Adrenal gland (tissue), 12 donors: ENCODE results near the gene TBC1D19. TPM values are rescaled to one million over a fixed set of nuclear protein-coding genes. Genes with fewer than 3 reads are reported as not detected.

Source experiments
- DNase-seq, 7 donors: peaks; one replicate each; pipeline ENCODE4 v3.0.0-alpha.2; 2019 to 2020
- H3K27ac ChIP-seq, 5 donors: fragments of 200-600 bp; sonication (generic) in 4 of 5; 1 replicate in 3 of 5; 2 replicates in 2 of 5; pipeline versions ENCODE4 v1.5.1 to v1.8.0; 2016 to 2020; ENCODE audit warnings: mild to moderate bottlenecking in 1 of 5
- H3K27me3 ChIP-seq: fragments of 200-600 bp; 2 replicates; pipeline ENCODE4 v1.8.0; 2021
- H3K36me3 ChIP-seq, 2 donors: fragments of 200-600 bp; replicated peaks in 1 of 2; 1 replicate in 1 of 2; 2 replicates in 1 of 2; pipeline versions ENCODE4 v1.5.1 to v1.8.0; 2018 to 2022
- H3K4me1 ChIP-seq, 2 donors: fragments of 200-600 bp; replicated peaks in 1 of 2; 1 replicate in 1 of 2; 2 replicates in 1 of 2; pipeline versions ENCODE4 v1.5.1 to v1.8.0; 2018 to 2021
- H3K4me3 ChIP-seq, 4 donors: fragments of 200-600 bp; sonication (generic) in 3 of 4; one replicate each; pipeline ENCODE4 v1.5.1; 2016 to 2018
- H3K9me3 ChIP-seq, 3 donors: fragments of 200-600 bp; sonication (generic) in 1 of 3; replicated peaks in 1 of 3; 1 replicate in 2 of 3; 2 replicates in 1 of 3; pipeline versions ENCODE4 v1.5.1 to v1.8.0; 2016 to 2021
- CTCF ChIP-seq, 6 experiments: fragments of 450-650 bp in 4 of 6; fragments of 200-600 bp in 2 of 6; sonication (generic) in 1 of 6; IDR thresholded peaks; 1 replicate in 5 of 6; 2 replicates in 1 of 6; pipeline versions ENCODE4 v1.5.1 to v1.8.0; 2016 to 2021; ENCODE audit warnings: antibody characterized with exemption in 6 of 6, mild to moderate bottlenecking in 2 of 6, moderate library complexity in 1 of 6
- POLR2A ChIP-seq, 2 donors: fragments of 450-650 bp; IDR thresholded peaks; one replicate each; pipeline ENCODE4 v1.6.1; 2017; ENCODE audit warnings: antibody characterized with exemption in 2 of 2, mild to moderate bottlenecking in 2 of 2, moderate library complexity in 1 of 2
- WGBS, 4 donors: extraction: QIAGEN DNeasy Blood & Tissue Kit in 2 of 4; methylation state at CpG; one replicate each; pipeline versions ENCODE4 v1.1.5 to v1.1.7; 2013 to 2017; 5-methylcytosine and 5-hydroxymethylcytosine counted together
- intact Hi-C, 2 donors: fragments of 100-400 bp; cut with DNase I; formaldehyde crosslinking; loops; one replicate each; pipeline versions ENCODE4 v1.14.1 to v1.15.0; 2022 to 2023
- polyA plus RNA-seq, 3 donors: library from polyadenylated mRNA; stranded (reverse); fragments of 200-250 nt in 2 of 3; fragments of 350-450 nt in 1 of 3; fragmentation: Illumina TruSeq in 1 of 3; extraction: RNeasy Lipid Tissue Mini Kit (QIAGEN cat#74804) in 1 of 3; gene quantifications; one replicate each; pipeline ENCODE4 v1.2.3, GENCODE V29; 2013 to 2014
- total RNA-seq, 9 donors: library from RNA; depleted of rRNA in 4 of 9; stranded (reverse); fragments of >200 nt in 4 of 9; fragments of 120-200 nt in 1 of 9; fragmentation: NEBNext Ultra II Directional in 1 of 9; extraction: Animal tissue kit (Norgen Biotek cat#: 25700) in 1 of 9; gene quantifications; one replicate each; pipeline versions ENCODE4 v1.1.0 to v1.2.4, GENCODE V29; 2013 to 2023
- donor health status: healthy with polysubstance abuse.
- donor health status: Bipolar disorder and iron deficiency.
- donor health status: DM: yes; HTN: yes; CAD: no.
- donor health status: DM: no; HTN: no; CAD: no.
- donor health status: DM: no; HTN: no; CAD: no.
- donor health status: DM: yes; HTN: yes; CAD: no.

TBC1D19 gene
- total and polyA plus RNA-seq, 12 donors = 3.5 to 37.0 (median 14.4) TPM

- Histone ChIP-seq H3K4me1 (no peaks in the 10 kb centered on the region), H3K4me3 (no peak overlapping the region), H3K9me3 (no peaks in the 10 kb centered on the region), H3K36me3 (no peaks in the 10 kb centered on the region), H3K27ac (no peak overlapping the region), H3K27me3 (no peaks in the 10 kb centered on the region)
- no peak for TF ChIP-seq CTCF (IDR thresholded peaks at IDR 0.05)
- no peak for TF ChIP-seq POLR2A (IDR thresholded peaks at IDR 0.05)
- intact Hi-C loops = no loop called here
- DNase-seq = no peak
- WGBS, 4 donors = 95 to 100% (median 100%) methylated on average over 1 of the region's 1 CpG; no CpG with 5 or more reads in 1 of the 4 donors
Observed at GRCh38 chr4:26780539-26780938, 196.7 kb downstream of the TBC1D19 start.

- Histone ChIP-seq H3K4me1 (peaks cover 0 to 2% of the 10 kb centered on the region in 2 donors), H3K36me3 (no peaks in the 10 kb centered on the region), H3K4me3 (no peak overlapping the region), H3K27me3 (no peaks in the 10 kb centered on the region), H3K9me3 (no peaks in the 10 kb centered on the region), H3K27ac (no peak overlapping the region)
- no peak for DNase-seq
- WGBS, 4 donors = 58 to 68% (median 64%) methylated on average over 3 of the region's 3 CpGs
- intact Hi-C loops = no loop called here
- TF ChIP-seq POLR2A (IDR thresholded peaks at IDR 0.05) (no peak), CTCF (IDR thresholded peaks at IDR 0.05) (no peak)
Observed at GRCh38 chr4:26782168-26782829, 198.4 kb downstream of the TBC1D19 start.

GRCh38 chr4:26782830-26783202 lies 198.9 kb downstream of the TBC1D19 start:
- Histone ChIP-seq H3K4me3 (no peak overlapping the region), H3K4me1 (peaks cover 5 to 7% of the 10 kb centered on the region in 2 donors), H3K27ac (no peak overlapping the region), H3K9me3 (no peaks in the 10 kb centered on the region), H3K27me3 (no peaks in the 10 kb centered on the region), H3K36me3 (no peaks in the 10 kb centered on the region)
- 52 to 61% (median 58%) methylated on average over 5 of the region's 5 CpGs for WGBS, 4 donors
- intact Hi-C loops = no loop called here
- no peak for DNase-seq
- TF ChIP-seq CTCF (IDR thresholded peaks at IDR 0.05) (no peak), POLR2A (IDR thresholded peaks at IDR 0.05) (no peak)

- no peaks in the 10 kb centered on the region for H3K9me3 ChIP-seq
- no peak overlapping the region for H3K27ac ChIP-seq
- TF ChIP-seq POLR2A (IDR thresholded peaks at IDR 0.05) = no peak
- TF ChIP-seq CTCF (IDR thresholded peaks at IDR 0.05) = no peak
- DNase-seq = no peak
- WGBS, 4 donors = 94 to 100% (median 100%) methylated on average over 1 of the region's 1 CpG
- peaks cover 8 to 14% of the 10 kb centered on the region in 2 donors for H3K4me1 ChIP-seq
- H3K27me3 ChIP-seq = no peaks in the 10 kb centered on the region
- intact Hi-C loops = no loop called here
- no peak overlapping the region for H3K4me3 ChIP-seq
- H3K36me3 ChIP-seq = no peaks in the 10 kb centered on the region
Observed at GRCh38 chr4:26784207-26784865, 200.5 kb downstream of the TBC1D19 start.
